Vagina (tissue), 2 donors: ENCODE results near the gene FUZ.

Source experiments
- CTCF ChIP-seq, 3 experiments: fragments of 450-650 bp in 2 of 3; fragments of 200-600 bp in 1 of 3; sonication (generic) in 1 of 3; IDR thresholded peaks; one replicate each; pipeline ENCODE4 v1.5.1; 2017 to 2019; ENCODE audit warnings: antibody characterized with exemption in 3 of 3, mild to moderate bottlenecking in 2 of 3, moderate library complexity in 2 of 3
- POLR2A ChIP-seq, 2 donors: fragments of 450-650 bp; IDR thresholded peaks; one replicate each; pipeline ENCODE4 v1.6.1; 2017; ENCODE audit warnings: antibody characterized with exemption in 2 of 2, mild to moderate bottlenecking in 2 of 2, moderate library complexity in 2 of 2
- POLR2AphosphoS5 ChIP-seq, 2 donors: sonication (generic); formaldehyde crosslinking; IDR thresholded peaks; one replicate each; pipeline ENCODE4 v1.9.0; 2017; ENCODE audit warnings: antibody characterized with exemption in 2 of 2, mild to moderate bottlenecking in 2 of 2, low read depth in 1 of 2; ENCODE audit not compliant: insufficient read depth in 1 of 2

DNA sequence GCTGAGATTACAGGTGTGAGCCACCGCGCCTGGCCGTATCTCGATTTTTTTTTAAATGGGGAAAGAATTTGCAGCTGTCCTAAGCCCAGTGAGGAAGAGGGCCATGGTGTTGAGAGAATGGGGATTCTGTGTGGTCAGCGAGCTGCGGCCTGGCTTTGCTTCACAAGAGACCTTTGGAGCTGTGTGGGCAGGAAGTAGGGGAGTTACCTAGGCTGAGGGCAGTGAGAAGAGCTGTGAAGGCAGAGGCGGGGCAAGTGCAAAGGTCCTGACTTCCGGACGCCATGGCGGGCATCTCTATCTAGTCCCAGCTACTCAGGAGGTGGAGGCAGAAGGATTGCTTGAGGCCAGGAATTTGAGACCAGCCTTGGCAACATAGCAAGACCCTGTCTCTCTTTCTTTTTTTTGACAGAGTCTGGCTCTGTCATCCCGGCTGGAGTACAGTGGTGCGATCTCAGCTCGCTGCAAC, 41.4 kb downstream of the FUZ start:
- TF ChIP-seq POLR2AphosphoS5 (IDR thresholded peaks at IDR 0.05; ENCODE audit: insufficient read depth in 1 of 2, low read depth in 1 of 2) (no peak), CTCF (IDR thresholded peaks at IDR 0.05) (no peak), POLR2A (IDR thresholded peaks at IDR 0.05) (no peak)
